Suppressor macrophage treated with lipopolysaccharide for 1 hour (primary cell): Measurements from ENCODE around the gene UBE2L3.
"Not testable (repeated sequence)": the region's sequence is repeated elsewhere in the genome, so short reads cannot be mapped to it uniquely, and the experiment has no call there.

Experiments used
- DNase-seq, 3 donors: peaks; one replicate each; pipeline ENCODE4 v3.0.0-alpha.2; 2020 to 2022

UBE2L3 gene

GRCh38 chr22:21603973-21604372, 36.5 kb downstream of the UBE2L3 start:
- DNase-seq = no peak

- DNase-seq = no peak
These were observed 38.5 kb downstream of the UBE2L3 start for GRCh38 chr22:21605887-21606564.

GRCh38 chr22:21606775-21607174, 39.3 kb downstream of the UBE2L3 start:
- DNase-seq = no peak

GRCh38 chr22:21609556-21610157, 42.1 kb downstream of the UBE2L3 start:
- not testable (repeated sequence) for DNase-seq

- no peak for DNase-seq
These were observed 43.9 kb downstream of the UBE2L3 start for GRCh38 chr22:21611210-21611977.

GRCh38 chr22:21612858-21613257, 45.3 kb downstream of the UBE2L3 start:
- no peak for DNase-seq

GRCh38 chr22:21613553-21614233, 46.2 kb downstream of the UBE2L3 start:
- no peak for DNase-seq

- no peak for DNase-seq
These were observed 48.2 kb downstream of the UBE2L3 start for GRCh38 chr22:21615731-21616130.

GRCh38 chr22:21617337-21617736, 49.8 kb downstream of the UBE2L3 start:
- not testable (repeated sequence) for DNase-seq

GRCh38 chr22:21621025-21621424, 53.5 kb downstream of the UBE2L3 start:
- DNase-seq = no peak

GRCh38 chr22:21622011-21622918, 54.8 kb downstream of the UBE2L3 start:
- peak; percentile 76 to 81 (median 78) for DNase-seq

GRCh38 chr22:21622919-21623647, 55.6 kb downstream of the UBE2L3 start:
- DNase-seq = no peak

GRCh38 chr22:21623648-21623970, 56.1 kb downstream of the UBE2L3 start:
- no peak for DNase-seq

GRCh38 chr22:21624120-21624879, 56.8 kb downstream of the UBE2L3 start:
- DNase-seq = peak; percentile 34 to 59 (median 34)

GRCh38 chr22:21624880-21625791, 57.6 kb downstream of the UBE2L3 start:
- DNase-seq = no peak

- DNase-seq = no peak
These were observed 58.7 kb downstream of the UBE2L3 start for GRCh38 chr22:21626073-21626734.

GRCh38 chr22:21626735-21627469, 59.4 kb downstream of the UBE2L3 start:
- no peak for DNase-seq
